ENCODE measurements around the gene KLHL15. TPM values are rescaled to one million over a fixed set of nuclear protein-coding genes. Genes with fewer than 3 reads are reported as not detected.

The KLHL15 gene
- total RNA-seq, 1 donor from 2014 or later: 5.0 TPM

DNA sequence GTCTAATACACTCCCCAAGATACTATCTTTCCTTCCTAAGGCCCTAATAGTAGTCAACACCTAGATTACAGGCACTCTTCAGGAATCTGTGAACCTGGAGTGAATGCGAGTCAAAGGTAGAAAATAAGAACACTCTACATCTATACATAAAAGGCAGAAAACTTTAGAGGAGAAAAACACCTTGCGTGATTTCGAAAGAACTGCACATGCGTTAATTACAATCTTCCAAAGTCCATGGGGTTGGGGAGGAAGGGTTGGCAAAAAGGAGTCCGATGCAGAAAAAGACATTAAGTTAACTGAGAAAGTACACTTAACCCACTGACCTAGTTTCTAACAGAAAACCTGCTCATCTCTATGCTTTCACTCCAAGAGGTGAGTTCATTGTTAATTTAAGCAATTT, 27.3 kb downstream of the KLHL15 start:
- H3K4me3 Mint-ChIP-seq (ENCODE audit: unreplicated experiment): no peak overlapping the region
- H3K27ac Mint-ChIP-seq (ENCODE audit: unreplicated experiment): no peak overlapping the region

DNA sequence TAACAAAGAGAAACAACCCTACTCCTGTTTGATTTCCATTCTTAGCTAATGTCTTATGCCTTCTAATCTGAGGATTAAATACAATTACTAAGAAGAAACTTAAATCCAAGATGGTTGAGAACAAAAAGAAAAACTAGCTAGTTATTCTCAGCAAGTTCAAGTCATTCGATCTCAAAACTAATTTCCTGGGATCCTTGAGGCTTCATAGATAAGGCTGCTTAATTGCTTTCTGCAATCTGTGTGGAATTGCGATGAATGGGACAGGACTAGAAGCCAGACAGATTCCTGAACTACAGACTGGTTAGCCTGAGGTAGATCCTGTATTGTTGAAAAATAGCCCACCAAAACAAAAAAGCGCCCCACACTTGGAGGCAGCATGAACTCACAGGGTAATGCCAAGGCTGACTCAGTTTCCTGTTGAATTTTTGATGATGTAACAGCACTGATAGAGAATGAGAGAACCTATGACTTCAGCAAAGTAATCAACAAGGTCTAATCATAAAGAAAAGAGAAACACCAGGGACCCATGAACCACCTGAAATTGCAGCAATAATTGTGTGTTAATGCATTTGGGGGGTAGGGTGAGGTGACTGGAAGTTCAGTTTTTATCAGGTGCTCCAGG, 33.9 kb downstream of the KLHL15 start:
- Mint-ChIP-seq H3K9me3 (ENCODE audit: unreplicated experiment) (no peaks in the 10 kb centered on the region), H3K4me3 (ENCODE audit: unreplicated experiment) (no peak overlapping the region), H3K4me1 (ENCODE audit: low read depth, unreplicated experiment) (no peaks in the 10 kb centered on the region), H3K27me3 (ENCODE audit: unreplicated experiment) (no peaks in the 10 kb centered on the region), H3K27ac (ENCODE audit: unreplicated experiment) (no peak overlapping the region), H3K36me3 (ENCODE audit: unreplicated experiment) (no peaks in the 10 kb centered on the region)
- DNase-seq: no peak
- no peak for TF ChIP-seq CTCF (IDR thresholded peaks at IDR 0.05; ENCODE audit: partially characterized antibody, unreplicated experiment)

More for the DNA sequence above, 27.3 kb downstream of the KLHL15 start:
- H3K36me3 Mint-ChIP-seq (ENCODE audit: unreplicated experiment): no peaks in the 10 kb centered on the region
- TF ChIP-seq CTCF (IDR thresholded peaks at IDR 0.05; ENCODE audit: partially characterized antibody, unreplicated experiment): no peak
- H3K4me1 Mint-ChIP-seq (ENCODE audit: low read depth, unreplicated experiment): no peaks in the 10 kb centered on the region
- no peaks in the 10 kb centered on the region for H3K9me3 Mint-ChIP-seq (ENCODE audit: unreplicated experiment)
- no peaks in the 10 kb centered on the region for H3K27me3 Mint-ChIP-seq (ENCODE audit: unreplicated experiment)
- DNase-seq: no peak

GRCh38 chrX:23992431-23992830, 34.6 kb downstream of the KLHL15 start:
- Mint-ChIP-seq H3K9me3 (ENCODE audit: unreplicated experiment) (no peaks in the 10 kb centered on the region), H3K4me1 (ENCODE audit: low read depth, unreplicated experiment) (no peaks in the 10 kb centered on the region), H3K36me3 (ENCODE audit: unreplicated experiment) (no peaks in the 10 kb centered on the region), H3K27me3 (ENCODE audit: unreplicated experiment) (no peaks in the 10 kb centered on the region), H3K4me3 (ENCODE audit: unreplicated experiment) (no peak overlapping the region), H3K27ac (ENCODE audit: unreplicated experiment) (no peak overlapping the region)
- TF ChIP-seq CTCF (IDR thresholded peaks at IDR 0.05; ENCODE audit: partially characterized antibody, unreplicated experiment): no peak
- DNase-seq: no peak

DNA sequence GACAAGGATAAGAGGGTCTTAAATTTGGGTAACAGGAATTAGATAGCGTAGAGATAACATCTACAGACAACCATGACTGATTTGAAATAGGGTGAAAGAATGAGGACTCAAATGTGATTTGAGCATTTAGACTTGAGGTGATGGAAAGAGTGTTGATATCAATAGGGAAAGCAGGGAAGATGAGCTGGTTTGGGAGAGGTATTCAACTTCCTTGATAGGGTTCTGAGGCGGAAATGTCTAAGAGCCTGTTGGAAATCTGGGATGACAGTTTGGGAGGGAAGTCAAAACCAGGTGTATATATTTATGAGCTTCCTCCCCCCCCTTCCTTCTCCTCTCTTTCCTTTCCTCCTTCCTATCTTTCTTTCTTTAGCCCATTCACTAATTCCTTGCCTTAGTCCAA, 36.5 kb downstream of the KLHL15 start:
- TF ChIP-seq CTCF (IDR thresholded peaks at IDR 0.05; ENCODE audit: partially characterized antibody, unreplicated experiment): no peak
- no peak overlapping the region for H3K27ac Mint-ChIP-seq (ENCODE audit: unreplicated experiment)
- H3K36me3 Mint-ChIP-seq (ENCODE audit: unreplicated experiment): no peaks in the 10 kb centered on the region
- no peaks in the 10 kb centered on the region for H3K27me3 Mint-ChIP-seq (ENCODE audit: unreplicated experiment)
- H3K9me3 Mint-ChIP-seq (ENCODE audit: unreplicated experiment): no peaks in the 10 kb centered on the region
- no peaks in the 10 kb centered on the region for H3K4me1 Mint-ChIP-seq (ENCODE audit: low read depth, unreplicated experiment)
- no peak for DNase-seq
- H3K4me3 Mint-ChIP-seq (ENCODE audit: unreplicated experiment): no peak overlapping the region

DNA sequence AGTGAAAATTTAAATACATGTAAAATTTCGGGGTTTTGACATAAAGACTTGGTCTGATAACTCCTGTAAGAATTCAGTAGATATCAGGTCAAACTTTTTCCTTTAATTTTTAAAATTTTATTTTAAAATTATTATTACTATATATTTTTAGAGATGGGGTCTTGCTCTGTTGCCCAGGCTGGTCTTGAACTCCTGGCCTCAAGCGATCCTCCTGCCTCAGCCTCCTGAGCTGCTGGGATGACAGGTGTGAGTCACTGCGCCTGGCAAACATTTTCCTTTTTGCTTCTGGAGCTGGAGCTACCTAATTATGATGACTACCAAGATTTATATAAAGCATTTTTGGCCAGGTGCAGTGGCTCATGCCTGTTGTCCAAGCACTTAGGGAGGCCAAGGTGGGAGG, 37.3 kb downstream of the KLHL15 start:
- no peaks in the 10 kb centered on the region for H3K27me3 Mint-ChIP-seq (ENCODE audit: unreplicated experiment)
- DNase-seq: no peak
- H3K4me1 Mint-ChIP-seq (ENCODE audit: low read depth, unreplicated experiment): no peaks in the 10 kb centered on the region
- no peak for TF ChIP-seq CTCF (IDR thresholded peaks at IDR 0.05; ENCODE audit: partially characterized antibody, unreplicated experiment)
- no peak overlapping the region for H3K27ac Mint-ChIP-seq (ENCODE audit: unreplicated experiment)
- H3K9me3 Mint-ChIP-seq (ENCODE audit: unreplicated experiment): no peaks in the 10 kb centered on the region
- no peaks in the 10 kb centered on the region for H3K36me3 Mint-ChIP-seq (ENCODE audit: unreplicated experiment)
- no peak overlapping the region for H3K4me3 Mint-ChIP-seq (ENCODE audit: unreplicated experiment)

All from glutamatergic neuron (in vitro differentiated cells).